Hematopoietic multipotent progenitor cell (in vitro differentiated cells): ENCODE measurements around the gene TMEM14B. TPM values are rescaled to one million over a fixed set of nuclear protein-coding genes. Genes with fewer than 3 reads are reported as not detected.

ENCODE experiments used
- small RNA-seq: library from RNA; depleted of rRNA; stranded (forward); fragments of <200 nt; gene quantifications from one replicate; pipeline ENCODE3, GENCODE V24; 2012
- total RNA-seq: library from RNA; depleted of rRNA; stranded (reverse); fragments of >200 nt; gene quantifications from one replicate; pipeline ENCODE4 v1.2.3, GENCODE V29; 2012

The TMEM14B gene
- total RNA-seq, 1 donor = 42.3 TPM

Small RNAs within 50 kb of the gene (small RNA-seq; reads per million reads assigned to genes)
- gene RNA5SP203 = not detected

Other genes with a start within 250 kb of the TMEM14B start
- 12.7 TPM for gene GCNT2, start 226.5 kb upstream of the TMEM14B start, total RNA-seq
- gene C6orf52, start 53.2 kb upstream of the TMEM14B start, total RNA-seq = not detected
- 4.0 TPM for gene PAK1IP1, start 52.8 kb upstream of the TMEM14B start, total RNA-seq
- gene TMEM14C, start 24.7 kb upstream of the TMEM14B start, total RNA-seq = 116 TPM
- 0.27 TPM for gene MAK, start 90.7 kb downstream of the TMEM14B start, total RNA-seq
- not detected for gene GCM2, start 134.2 kb downstream of the TMEM14B start, total RNA-seq
- gene SYCP2L, start 139.2 kb downstream of the TMEM14B start, total RNA-seq = under 0.01 TPM